ENCODE measurements around the gene ERLIN1.

The ERLIN1 gene

GRCh38 chr10:100175875-100176274 is 10.0 kb downstream of the ERLIN1 start:
- Histone ChIP-seq H4K20me1 (ENCODE audit: insufficient read depth, low read length) (peaks cover 9% of the 10 kb centered on the region; the same call in 1 of the 2 replicates), H3K27ac (ENCODE audit: low read length) (no peak overlapping the region), H3K4me3 (ENCODE audit: low read depth in 1 of 2, low read length in 2 of 2) (no peak overlapping the region), H3K4me1 (ENCODE audit: insufficient read depth, low read length) (no peaks in the 10 kb centered on the region), H3K9ac (ENCODE audit: low read depth, low read length) (no peak overlapping the region), H3K79me2 (ENCODE audit: insufficient read depth, low read length) (peaks cover 45% of the 10 kb centered on the region), H2AFZ (ENCODE audit: low read depth, low read length) (no peak overlapping the region), H3K36me3 (ENCODE audit: insufficient read depth, low read length) (peaks cover 89% of the 10 kb centered on the region), H3K9me3 (ENCODE audit: insufficient read depth, low read length, severe bottlenecking) (no peaks in the 10 kb centered on the region), H3K27me3 (ENCODE audit: insufficient read depth, low read length, poor library complexity) (no peaks in the 10 kb centered on the region), H3K4me2 (ENCODE audit: insufficient read depth, low read length) (no peak overlapping the region)
- TF ChIP-seq CTCF (IDR thresholded peaks at IDR 0.05; ENCODE audit: borderline replicate concordance, extremely low read depth, low read length, poor library complexity, severe bottlenecking) (no peak), EZH2 (IDR thresholded peaks at IDR 0.05; ENCODE audit: borderline replicate concordance, low read depth, low read length, severe bottlenecking) (no peak)
- ATAC-seq (ENCODE audit: insufficient read depth, low read depth) (no peak), DNase-seq (no peak)

GRCh38 chr10:100174699-100175677 is 10.8 kb downstream of the ERLIN1 start:
- peaks cover 8% of the 10 kb centered on the region; the same call in 1 of the 2 replicates for H4K20me1 ChIP-seq (ENCODE audit: insufficient read depth, low read length)

GRCh38 chr10:100173035-100173434 is 12.8 kb downstream of the ERLIN1 start:
- TF ChIP-seq CTCF (IDR thresholded peaks at IDR 0.05; ENCODE audit: borderline replicate concordance, extremely low read depth, low read length, poor library complexity, severe bottlenecking) (no peak), EZH2 (IDR thresholded peaks at IDR 0.05; ENCODE audit: borderline replicate concordance, low read depth, low read length, severe bottlenecking) (no peak)
- H3K27ac ChIP-seq (ENCODE audit: low read length): no peak overlapping the region
- ATAC-seq (ENCODE audit: insufficient read depth, low read depth): no peak
- no peaks in the 10 kb centered on the region for H3K9me3 ChIP-seq (ENCODE audit: insufficient read depth, low read length, severe bottlenecking)
- no peak overlapping the region for H3K9ac ChIP-seq (ENCODE audit: low read depth, low read length)
- H3K4me1 ChIP-seq (ENCODE audit: insufficient read depth, low read length): no peaks in the 10 kb centered on the region
- H3K4me2 ChIP-seq (ENCODE audit: insufficient read depth, low read length): no peak overlapping the region
- 0 out of 2 replicates have a peak, but pooled peaks cover 4% of the 10 kb centered on the region for H4K20me1 ChIP-seq (ENCODE audit: insufficient read depth, low read length)
- no peak for DNase-seq
- no peak overlapping the region for H3K4me3 ChIP-seq (ENCODE audit: low read depth in 1 of 2, low read length in 2 of 2)
- H3K36me3 ChIP-seq (ENCODE audit: insufficient read depth, low read length): peaks cover 86% of the 10 kb centered on the region
- H3K79me2 ChIP-seq (ENCODE audit: insufficient read depth, low read length): peaks cover 49% of the 10 kb centered on the region
- H3K27me3 ChIP-seq (ENCODE audit: insufficient read depth, low read length, poor library complexity): no peaks in the 10 kb centered on the region
- H2AFZ ChIP-seq (ENCODE audit: low read depth, low read length): no peak overlapping the region

More at GRCh38 chr10:100174699-100175677, 10.8 kb downstream of the ERLIN1 start:
- ATAC-seq (ENCODE audit: insufficient read depth, low read depth): no peak
- TF ChIP-seq EZH2 (IDR thresholded peaks at IDR 0.05; ENCODE audit: borderline replicate concordance, low read depth, low read length, severe bottlenecking): no peak
- no peak for TF ChIP-seq CTCF (IDR thresholded peaks at IDR 0.05; ENCODE audit: borderline replicate concordance, extremely low read depth, low read length, poor library complexity, severe bottlenecking)
- H3K9ac ChIP-seq (ENCODE audit: low read depth, low read length): no peak overlapping the region
- H3K36me3 ChIP-seq (ENCODE audit: insufficient read depth, low read length): peaks cover 88% of the 10 kb centered on the region
- H3K27ac ChIP-seq (ENCODE audit: low read length): no peak overlapping the region
- no peaks in the 10 kb centered on the region for H3K4me1 ChIP-seq (ENCODE audit: insufficient read depth, low read length)
- no peaks in the 10 kb centered on the region for H3K9me3 ChIP-seq (ENCODE audit: insufficient read depth, low read length, severe bottlenecking)
- peaks cover 43% of the 10 kb centered on the region for H3K79me2 ChIP-seq (ENCODE audit: insufficient read depth, low read length)
- no peak overlapping the region for H2AFZ ChIP-seq (ENCODE audit: low read depth, low read length)
- no peak overlapping the region for H3K4me3 ChIP-seq (ENCODE audit: low read depth in 1 of 2, low read length in 2 of 2)
- H3K27me3 ChIP-seq (ENCODE audit: insufficient read depth, low read length, poor library complexity): no peaks in the 10 kb centered on the region
- no peak for DNase-seq
- no peak overlapping the region for H3K4me2 ChIP-seq (ENCODE audit: insufficient read depth, low read length)

All from DND-41 (cell line).